GM23338 (cell line): ENCODE results near the gene PRC1. TPM values are rescaled to one million over a fixed set of nuclear protein-coding genes. Genes with fewer than 3 reads are reported as not detected.

ENCODE experiments used
- ATAC-seq: fragments of 200-7000 bp; cut with Tn5 transposase; 3 replicates; pipeline ENCODE4 v1.9.1; 2020
- DNase-seq: peaks from one replicate; pipeline ENCODE4 v3.0.0-alpha.2; 2015; ENCODE audit warnings: low spot score
- H2AFZ ChIP-seq: fragments of 200-600 bp; sonication (generic); 2 replicates; pipeline ENCODE4 v1.8.0; 2016; ENCODE audit warnings: antibody characterized with exemption, mild to moderate bottlenecking, moderate library complexity
- H3F3A ChIP-seq: fragments of 200-600 bp; sonication (generic); replicated peaks from 2 replicates; pipeline ENCODE4 v1.8.0; 2017; ENCODE audit warnings: antibody characterized with exemption, mixed run types, low read depth
- H3K27ac ChIP-seq: fragments of 200-600 bp; sonication (generic); 2 replicates; pipeline ENCODE4 v1.6.1; 2016; ENCODE audit warnings: low read depth
- H3K27me3 ChIP-seq: fragments of 200-600 bp; sonication (generic); 2 replicates; pipeline ENCODE4 v1.8.0; 2016; ENCODE audit warnings: mild to moderate bottlenecking, mixed run types, moderate library complexity; ENCODE audit not compliant: insufficient read depth
- H3K36me3 ChIP-seq: fragments of 200-600 bp; sonication (generic); 2 replicates; pipeline ENCODE4 v1.8.0; 2016; ENCODE audit warnings: mild to moderate bottlenecking; ENCODE audit not compliant: insufficient read depth
- H3K4me1 ChIP-seq: fragments of 200-600 bp; sonication (generic); 2 replicates; pipeline ENCODE4 v1.8.0; 2016; ENCODE audit warnings: mild to moderate bottlenecking, moderate library complexity; ENCODE audit not compliant: insufficient read depth
- H3K4me2 ChIP-seq: fragments of 200-600 bp; sonication (generic); 2 replicates; pipeline ENCODE4 v1.7.1; 2017; ENCODE audit warnings: mixed run types
- H3K4me3 ChIP-seq: fragments of 200-600 bp; sonication (generic); 2 replicates; pipeline ENCODE4 v1.6.1; 2016; ENCODE audit warnings: mixed run types
- H3K79me2 ChIP-seq: fragments of 200-600 bp; sonication (generic); replicated peaks from 2 replicates; pipeline ENCODE4 v1.8.0; 2017; ENCODE audit warnings: mild to moderate bottlenecking; ENCODE audit not compliant: insufficient read depth
- H3K9me2 ChIP-seq: fragments of 200-600 bp; sonication (generic); 2 replicates; pipeline ENCODE4 v1.8.0; 2017; ENCODE audit not compliant: insufficient read depth
- H4K20me1 ChIP-seq: fragments of 200-600 bp; sonication (generic); replicated peaks from 2 replicates; pipeline ENCODE4 v1.8.0; 2017; ENCODE audit warnings: mild to moderate bottlenecking; ENCODE audit not compliant: insufficient read depth
- H3K27ac Mint-ChIP-seq: 2 replicates; pipeline ENCODE4 v1.8.0; 2020; ENCODE audit warnings: inconsistent platforms, mild to moderate bottlenecking, moderate library complexity, mixed read lengths
- H3K27me3 Mint-ChIP-seq: 3 replicates; pipeline ENCODE4 v1.8.0; 2022; ENCODE audit warnings: low read depth, mild to moderate bottlenecking, moderate library complexity, mixed read lengths, inconsistent platforms; ENCODE audit not compliant: insufficient read depth, poor library complexity
- H3K36me3 Mint-ChIP-seq: 3 replicates; pipeline ENCODE4 v1.8.0; 2021; ENCODE audit warnings: low read depth, mild to moderate bottlenecking, inconsistent platforms, moderate library complexity, mixed read lengths
- H3K4me1 Mint-ChIP-seq: 3 replicates; pipeline ENCODE4 v1.8.0; 2020; ENCODE audit warnings: mild to moderate bottlenecking, inconsistent platforms, mixed read lengths
- H3K4me3 Mint-ChIP-seq: 3 replicates; pipeline ENCODE4 v1.8.0; 2021; ENCODE audit warnings: moderate library complexity, mild to moderate bottlenecking, inconsistent platforms, mixed read lengths
- H3K9me3 Mint-ChIP-seq: 3 replicates; pipeline ENCODE4 v1.8.0; 2020; ENCODE audit warnings: moderate library complexity, mild to moderate bottlenecking, inconsistent platforms, mixed read lengths
- CREB1 ChIP-seq: fragments of 250-450 bp; sonication (Bioruptor Pico); IDR thresholded peaks from 2 replicates; pipeline ENCODE4 v1.5.0; 2020; ENCODE audit warnings: low read depth, mild to moderate bottlenecking, moderate library complexity
- EZH2 ChIP-seq: fragments of 200-600 bp; sonication (generic); IDR thresholded peaks from one replicate; pipeline ENCODE4 v1.8.0; 2017; ENCODE audit warnings: antibody characterized with exemption, mild to moderate bottlenecking, low read depth; ENCODE audit not compliant: unreplicated experiment
- EZH2phosphoT487 ChIP-seq: fragments of 200-600 bp; sonication (generic); IDR thresholded peaks from one replicate; pipeline ENCODE4 v1.8.1; 2018; ENCODE audit warnings: antibody characterized with exemption; ENCODE audit not compliant: unreplicated experiment
- JUNB ChIP-seq: IDR thresholded peaks from one replicate; pipeline ENCODE4 v1.6.1; 2016; ENCODE audit warnings: antibody characterized with exemption; ENCODE audit not compliant: unreplicated experiment
- NANOG ChIP-seq: IDR thresholded peaks from 2 replicates; pipeline ENCODE4 v1.6.1; 2016; ENCODE audit warnings: antibody characterized with exemption, borderline replicate concordance
- POLR2AphosphoS5 ChIP-seq: IDR thresholded peaks from 2 replicates; pipeline ENCODE4 v1.6.1; 2016; ENCODE audit warnings: antibody characterized with exemption, low read depth
- STAT1 ChIP-seq: IDR thresholded peaks from one replicate; pipeline ENCODE4 v1.6.1; 2016; ENCODE audit warnings: antibody characterized with exemption; ENCODE audit not compliant: unreplicated experiment
- ZNF114 ChIP-seq: fragments of 250-450 bp; sonication (Bioruptor Pico); IDR thresholded peaks from 2 replicates; pipeline ENCODE4 v1.5.0; 2020; ENCODE audit warnings: mild to moderate bottlenecking, moderate library complexity
- ZNF331 ChIP-seq: fragments of 250-450 bp; sonication (Bioruptor Pico); IDR thresholded peaks from 2 replicates; pipeline ENCODE4 v1.5.0; 2020; ENCODE audit warnings: low read depth, mild to moderate bottlenecking, moderate library complexity
- polyA plus RNA-seq: library from polyadenylated mRNA; unstranded; fragments of >200 nt; fragmentation: Nextera tagmentation; extraction: Ambion mirVana; gene quantifications from 2 replicates; pipeline ENCODE4 v1.2.1, GENCODE V29; 2016
- total RNA-seq: library from RNA; depleted of rRNA; stranded (reverse); fragments of >200 nt; shearing (Covaris generic); gene quantifications from 2 replicates; pipeline ENCODE4 v1.2.3, GENCODE V29; 2014
- TF ChIP-seq, protein P1 (sequence below): IDR thresholded peaks from 2 replicates; pipeline ENCODE4 v1.6.1; 2016; ENCODE audit warnings: antibody characterized with exemption
- TF ChIP-seq, protein P2 (sequence below): fragments of 250-450 bp; sonication (Bioruptor Pico); IDR thresholded peaks from 2 replicates; pipeline ENCODE4 v1.5.0; 2020; ENCODE audit warnings: mild to moderate bottlenecking, moderate library complexity
- TF ChIP-seq, protein P3 (sequence below): IDR thresholded peaks from one replicate; pipeline ENCODE4 v1.6.1; 2018; ENCODE audit warnings: antibody characterized with exemption; ENCODE audit not compliant: unreplicated experiment
- TF ChIP-seq, protein P4 (sequence below), 2 experiments: fragments of 200-600 bp in 1 of 2; sonication (generic) in 1 of 2; conservative IDR thresholded peaks; 2 replicates each; pipeline versions ENCODE4 v1.5.1 to v1.6.1; 2016 to 2017; ENCODE audit warnings: antibody characterized with exemption in 2 of 2, low read depth in 2 of 2, mild to moderate bottlenecking in 2 of 2, moderate library complexity in 1 of 2

The PRC1 gene
- total and polyA plus RNA-seq, 2 experiments from 2014 or later: 102 to 150 TPM

DNA sequence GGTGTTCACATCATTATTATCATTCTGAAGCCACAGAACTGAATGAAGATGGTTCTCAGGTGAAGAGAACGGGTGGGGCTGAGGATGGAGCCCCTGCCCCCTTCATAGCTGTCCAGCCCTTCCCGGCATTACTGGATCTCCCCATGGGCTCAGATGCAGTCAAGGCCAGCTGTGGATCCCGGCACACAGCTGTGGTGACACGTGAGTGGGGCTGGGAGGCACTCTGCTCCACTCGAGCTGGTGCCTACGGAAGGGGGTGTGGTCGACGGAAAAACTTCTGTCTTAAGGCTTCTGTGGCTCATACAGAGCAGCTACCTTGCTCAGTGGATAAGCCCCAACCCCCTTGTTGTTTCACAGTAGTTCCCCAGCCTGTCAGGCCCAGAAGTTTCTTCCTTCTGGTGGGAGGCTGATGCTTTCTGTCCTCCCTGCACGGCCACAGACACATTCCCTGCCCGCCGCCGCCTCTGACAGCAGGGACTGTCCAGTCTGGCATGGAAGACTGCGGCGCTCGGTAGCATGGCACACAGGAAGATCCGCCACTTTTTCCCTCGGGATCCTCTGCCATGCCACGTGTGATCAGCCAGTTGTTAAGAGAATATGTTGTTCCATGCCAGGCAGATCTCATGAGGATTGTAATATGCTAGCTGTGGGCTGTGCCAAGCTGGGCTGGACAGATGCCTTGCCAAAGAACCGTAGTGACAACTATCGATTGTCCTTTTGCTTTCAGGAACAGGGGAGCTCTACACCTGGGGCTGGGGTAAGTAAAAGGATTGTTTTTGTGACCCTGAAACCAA is 33.8 kb downstream of the PRC1 start:
- Histone ChIP-seq H3K4me2 (no peak overlapping the region), H3K36me3 (peaks cover 17% of the 10 kb centered on the region; the same call in 1 of the 2 replicates), H3F3A (peaks cover 8% of the 10 kb centered on the region; the same call in 1 of the 2 replicates), H3K4me1 (peaks cover 13% of the 10 kb centered on the region), H3K9me2 (no peaks in the 10 kb centered on the region), H4K20me1 (peaks cover 11% of the 10 kb centered on the region; the same call in 1 of the 2 replicates), H2AFZ (no peak overlapping the region), H3K27ac (no peak overlapping the region), H3K4me3 (no peak overlapping the region), H3K27me3 (no peaks in the 10 kb centered on the region), H3K79me2 (no peaks in the 10 kb centered on the region; the same call in 1 of the 2 replicates)
- Mint-ChIP-seq H3K9me3 (no peaks in the 10 kb centered on the region), H3K36me3 (peaks cover 52% of the 10 kb centered on the region), H3K27ac (no peak overlapping the region), H3K27me3 (peaks cover 20% of the 10 kb centered on the region), H3K4me1 (peaks cover 10% of the 10 kb centered on the region), H3K4me3 (no peak overlapping the region)
- ATAC-seq (no peak), DNase-seq (no peak)
- TF ChIP-seq ZNF331 (CRISPR knock-in tag): no peak
- TF ChIP-seq EZH2: no peak
- TF ChIP-seq EZH2phosphoT487: no peak
- TF ChIP-seq CREB1 (CRISPR knock-in tag): no peak
- TF ChIP-seq STAT1: no peak
- TF ChIP-seq ZNF114 (CRISPR knock-in tag): no peak
- no peak for TF ChIP-seq JUNB
- TF ChIP-seq, protein P1, sequence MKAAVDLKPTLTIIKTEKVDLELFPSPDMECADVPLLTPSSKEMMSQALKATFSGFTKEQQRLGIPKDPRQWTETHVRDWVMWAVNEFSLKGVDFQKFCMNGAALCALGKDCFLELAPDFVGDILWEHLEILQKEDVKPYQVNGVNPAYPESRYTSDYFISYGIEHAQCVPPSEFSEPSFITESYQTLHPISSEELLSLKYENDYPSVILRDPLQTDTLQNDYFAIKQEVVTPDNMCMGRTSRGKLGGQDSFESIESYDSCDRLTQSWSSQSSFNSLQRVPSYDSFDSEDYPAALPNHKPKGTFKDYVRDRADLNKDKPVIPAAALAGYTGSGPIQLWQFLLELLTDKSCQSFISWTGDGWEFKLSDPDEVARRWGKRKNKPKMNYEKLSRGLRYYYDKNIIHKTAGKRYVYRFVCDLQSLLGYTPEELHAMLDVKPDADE: no peak
- TF ChIP-seq POLR2AphosphoS5: no peak
- TF ChIP-seq, protein P2, sequence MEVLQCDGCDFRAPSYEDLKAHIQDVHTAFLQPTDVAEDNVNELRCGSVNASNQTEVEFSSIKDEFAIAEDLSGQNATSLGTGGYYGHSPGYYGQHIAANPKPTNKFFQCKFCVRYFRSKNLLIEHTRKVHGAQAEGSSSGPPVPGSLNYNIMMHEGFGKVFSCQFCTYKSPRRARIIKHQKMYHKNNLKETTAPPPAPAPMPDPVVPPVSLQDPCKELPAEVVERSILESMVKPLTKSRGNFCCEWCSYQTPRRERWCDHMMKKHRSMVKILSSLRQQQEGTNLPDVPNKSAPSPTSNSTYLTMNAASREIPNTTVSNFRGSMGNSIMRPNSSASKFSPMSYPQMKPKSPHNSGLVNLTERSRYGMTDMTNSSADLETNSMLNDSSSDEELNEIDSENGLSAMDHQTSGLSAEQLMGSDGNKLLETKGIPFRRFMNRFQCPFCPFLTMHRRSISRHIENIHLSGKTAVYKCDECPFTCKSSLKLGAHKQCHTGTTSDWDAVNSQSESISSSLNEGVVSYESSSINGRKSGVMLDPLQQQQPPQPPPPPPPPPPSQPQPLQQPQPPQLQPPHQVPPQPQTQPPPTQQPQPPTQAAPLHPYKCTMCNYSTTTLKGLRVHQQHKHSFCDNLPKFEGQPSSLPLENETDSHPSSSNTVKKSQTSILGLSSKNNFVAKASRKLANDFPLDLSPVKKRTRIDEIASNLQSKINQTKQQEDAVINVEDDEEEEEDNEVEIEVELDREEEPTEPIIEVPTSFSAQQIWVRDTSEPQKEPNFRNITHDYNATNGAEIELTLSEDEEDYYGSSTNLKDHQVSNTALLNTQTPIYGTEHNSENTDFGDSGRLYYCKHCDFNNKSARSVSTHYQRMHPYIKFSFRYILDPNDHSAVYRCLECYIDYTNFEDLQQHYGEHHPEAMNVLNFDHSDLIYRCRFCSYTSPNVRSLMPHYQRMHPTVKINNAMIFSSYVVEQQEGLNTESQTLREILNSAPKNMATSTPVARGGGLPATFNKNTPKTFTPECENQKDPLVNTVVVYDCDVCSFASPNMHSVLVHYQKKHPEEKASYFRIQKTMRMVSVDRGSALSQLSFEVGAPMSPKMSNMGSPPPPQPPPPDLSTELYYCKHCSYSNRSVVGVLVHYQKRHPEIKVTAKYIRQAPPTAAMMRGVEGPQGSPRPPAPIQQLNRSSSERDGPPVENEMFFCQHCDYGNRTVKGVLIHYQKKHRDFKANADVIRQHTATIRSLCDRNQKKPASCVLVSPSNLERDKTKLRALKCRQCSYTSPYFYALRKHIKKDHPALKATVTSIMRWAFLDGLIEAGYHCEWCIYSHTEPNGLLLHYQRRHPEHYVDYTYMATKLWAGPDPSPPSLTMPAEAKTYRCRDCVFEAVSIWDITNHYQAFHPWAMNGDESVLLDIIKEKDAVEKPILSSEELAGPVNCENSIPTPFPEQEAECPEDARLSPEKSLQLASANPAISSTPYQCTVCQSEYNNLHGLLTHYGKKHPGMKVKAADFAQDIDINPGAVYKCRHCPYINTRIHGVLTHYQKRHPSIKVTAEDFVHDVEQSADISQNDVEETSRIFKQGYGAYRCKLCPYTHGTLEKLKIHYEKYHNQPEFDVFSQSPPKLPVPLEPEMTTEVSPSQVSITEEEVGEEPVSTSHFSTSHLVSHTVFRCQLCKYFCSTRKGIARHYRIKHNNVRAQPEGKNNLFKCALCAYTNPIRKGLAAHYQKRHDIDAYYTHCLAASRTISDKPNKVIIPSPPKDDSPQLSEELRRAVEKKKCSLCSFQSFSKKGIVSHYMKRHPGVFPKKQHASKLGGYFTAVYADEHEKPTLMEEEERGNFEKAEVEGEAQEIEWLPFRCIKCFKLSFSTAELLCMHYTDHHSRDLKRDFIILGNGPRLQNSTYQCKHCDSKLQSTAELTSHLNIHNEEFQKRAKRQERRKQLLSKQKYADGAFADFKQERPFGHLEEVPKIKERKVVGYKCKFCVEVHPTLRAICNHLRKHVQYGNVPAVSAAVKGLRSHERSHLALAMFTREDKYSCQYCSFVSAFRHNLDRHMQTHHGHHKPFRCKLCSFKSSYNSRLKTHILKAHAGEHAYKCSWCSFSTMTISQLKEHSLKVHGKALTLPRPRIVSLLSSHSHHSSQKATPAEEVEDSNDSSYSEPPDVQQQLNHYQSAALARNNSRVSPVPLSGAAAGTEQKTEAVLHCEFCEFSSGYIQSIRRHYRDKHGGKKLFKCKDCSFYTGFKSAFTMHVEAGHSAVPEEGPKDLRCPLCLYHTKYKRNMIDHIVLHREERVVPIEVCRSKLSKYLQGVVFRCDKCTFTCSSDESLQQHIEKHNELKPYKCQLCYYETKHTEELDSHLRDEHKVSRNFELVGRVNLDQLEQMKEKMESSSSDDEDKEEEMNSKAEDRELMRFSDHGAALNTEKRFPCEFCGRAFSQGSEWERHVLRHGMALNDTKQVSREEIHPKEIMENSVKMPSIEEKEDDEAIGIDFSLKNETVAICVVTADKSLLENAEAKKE (CRISPR knock-in tag): no peak
- TF ChIP-seq, protein P3, sequence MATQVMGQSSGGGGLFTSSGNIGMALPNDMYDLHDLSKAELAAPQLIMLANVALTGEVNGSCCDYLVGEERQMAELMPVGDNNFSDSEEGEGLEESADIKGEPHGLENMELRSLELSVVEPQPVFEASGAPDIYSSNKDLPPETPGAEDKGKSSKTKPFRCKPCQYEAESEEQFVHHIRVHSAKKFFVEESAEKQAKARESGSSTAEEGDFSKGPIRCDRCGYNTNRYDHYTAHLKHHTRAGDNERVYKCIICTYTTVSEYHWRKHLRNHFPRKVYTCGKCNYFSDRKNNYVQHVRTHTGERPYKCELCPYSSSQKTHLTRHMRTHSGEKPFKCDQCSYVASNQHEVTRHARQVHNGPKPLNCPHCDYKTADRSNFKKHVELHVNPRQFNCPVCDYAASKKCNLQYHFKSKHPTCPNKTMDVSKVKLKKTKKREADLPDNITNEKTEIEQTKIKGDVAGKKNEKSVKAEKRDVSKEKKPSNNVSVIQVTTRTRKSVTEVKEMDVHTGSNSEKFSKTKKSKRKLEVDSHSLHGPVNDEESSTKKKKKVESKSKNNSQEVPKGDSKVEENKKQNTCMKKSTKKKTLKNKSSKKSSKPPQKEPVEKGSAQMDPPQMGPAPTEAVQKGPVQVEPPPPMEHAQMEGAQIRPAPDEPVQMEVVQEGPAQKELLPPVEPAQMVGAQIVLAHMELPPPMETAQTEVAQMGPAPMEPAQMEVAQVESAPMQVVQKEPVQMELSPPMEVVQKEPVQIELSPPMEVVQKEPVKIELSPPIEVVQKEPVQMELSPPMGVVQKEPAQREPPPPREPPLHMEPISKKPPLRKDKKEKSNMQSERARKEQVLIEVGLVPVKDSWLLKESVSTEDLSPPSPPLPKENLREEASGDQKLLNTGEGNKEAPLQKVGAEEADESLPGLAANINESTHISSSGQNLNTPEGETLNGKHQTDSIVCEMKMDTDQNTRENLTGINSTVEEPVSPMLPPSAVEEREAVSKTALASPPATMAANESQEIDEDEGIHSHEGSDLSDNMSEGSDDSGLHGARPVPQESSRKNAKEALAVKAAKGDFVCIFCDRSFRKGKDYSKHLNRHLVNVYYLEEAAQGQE: no peak
- TF ChIP-seq NANOG: no peak
- TF ChIP-seq, protein P4, sequence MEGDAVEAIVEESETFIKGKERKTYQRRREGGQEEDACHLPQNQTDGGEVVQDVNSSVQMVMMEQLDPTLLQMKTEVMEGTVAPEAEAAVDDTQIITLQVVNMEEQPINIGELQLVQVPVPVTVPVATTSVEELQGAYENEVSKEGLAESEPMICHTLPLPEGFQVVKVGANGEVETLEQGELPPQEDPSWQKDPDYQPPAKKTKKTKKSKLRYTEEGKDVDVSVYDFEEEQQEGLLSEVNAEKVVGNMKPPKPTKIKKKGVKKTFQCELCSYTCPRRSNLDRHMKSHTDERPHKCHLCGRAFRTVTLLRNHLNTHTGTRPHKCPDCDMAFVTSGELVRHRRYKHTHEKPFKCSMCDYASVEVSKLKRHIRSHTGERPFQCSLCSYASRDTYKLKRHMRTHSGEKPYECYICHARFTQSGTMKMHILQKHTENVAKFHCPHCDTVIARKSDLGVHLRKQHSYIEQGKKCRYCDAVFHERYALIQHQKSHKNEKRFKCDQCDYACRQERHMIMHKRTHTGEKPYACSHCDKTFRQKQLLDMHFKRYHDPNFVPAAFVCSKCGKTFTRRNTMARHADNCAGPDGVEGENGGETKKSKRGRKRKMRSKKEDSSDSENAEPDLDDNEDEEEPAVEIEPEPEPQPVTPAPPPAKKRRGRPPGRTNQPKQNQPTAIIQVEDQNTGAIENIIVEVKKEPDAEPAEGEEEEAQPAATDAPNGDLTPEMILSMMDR (conservative IDR thresholded peaks at IDR 0.05; ENCODE audit: low read depth in 2 of 2): no peak
